GM23338 (cell line): Measurements from ENCODE around the gene ERH.

Source experiments
- CTCF ChIP-seq, 2 experiments: fragments of 200-600 bp in 1 of 2; sonication (generic) in 1 of 2; conservative IDR thresholded peaks; 2 replicates each; pipeline versions ENCODE4 v1.5.1 to v1.6.1; 2016 to 2017; ENCODE audit warnings: antibody characterized with exemption in 2 of 2, low read depth in 2 of 2, mild to moderate bottlenecking in 2 of 2, moderate library complexity in 1 of 2
- POLR2AphosphoS5 ChIP-seq: IDR thresholded peaks from 2 replicates; pipeline ENCODE4 v1.6.1; 2016; ENCODE audit warnings: antibody characterized with exemption, low read depth

GRCh38 chr14:69353168-69353567, 44.9 kb downstream of the ERH start:
- TF ChIP-seq CTCF (conservative IDR thresholded peaks at IDR 0.05; ENCODE audit: low read depth in 2 of 2), result no peak
- no peak for TF ChIP-seq POLR2AphosphoS5
